BLaER1 treated with 17β-estradiol and CSF1 and Interleukin-3, amounts not matched to agents 10 nM and 100 nM (cell line): ENCODE results near the gene FRMD5.

Experiments used
- H3K27ac ChIP-seq, 11 experiments: shearing (Covaris generic); formaldehyde crosslinking; 2 replicates each; pipeline ENCODE4 v1.8.1; 2022
- H3K27me3 ChIP-seq, 11 experiments: shearing (Covaris generic); formaldehyde crosslinking; 2 replicates each; pipeline ENCODE4 v1.8.1; 2022
- H3K36me3 ChIP-seq, 11 experiments: shearing (Covaris generic); formaldehyde crosslinking; 2 replicates each; pipeline ENCODE4 v1.8.1; 2022
- H3K4me1 ChIP-seq, 10 experiments: shearing (Covaris generic); formaldehyde crosslinking; 2 replicates each; pipeline ENCODE4 v1.8.1; 2022
- H3K4me2 ChIP-seq, 11 experiments: shearing (Covaris generic); formaldehyde crosslinking; 2 replicates each; pipeline ENCODE4 v1.8.1; 2022
- H3K4me3 ChIP-seq, 10 experiments: shearing (Covaris generic); formaldehyde crosslinking; 2 replicates each; pipeline ENCODE4 v1.8.1; 2022
- H3K9ac ChIP-seq, 11 experiments: shearing (Covaris generic); formaldehyde crosslinking; 2 replicates each; pipeline ENCODE4 v1.8.1; 2022
- H3K9me3 ChIP-seq, 11 experiments: shearing (Covaris generic); formaldehyde crosslinking; replicated peaks in 1 of 11; 2 replicates each; pipeline ENCODE4 v1.8.1; 2022
- H4K20me1 ChIP-seq, 11 experiments: shearing (Covaris generic); formaldehyde crosslinking; 2 replicates each; pipeline ENCODE4 v1.8.1; 2022
- Cebpa-rat ChIP-seq, 11 experiments: shearing (Covaris generic); IDR thresholded peaks; 2 replicates each; pipeline ENCODE4 v1.8.1; 2022

FRMD5 gene

DNA sequence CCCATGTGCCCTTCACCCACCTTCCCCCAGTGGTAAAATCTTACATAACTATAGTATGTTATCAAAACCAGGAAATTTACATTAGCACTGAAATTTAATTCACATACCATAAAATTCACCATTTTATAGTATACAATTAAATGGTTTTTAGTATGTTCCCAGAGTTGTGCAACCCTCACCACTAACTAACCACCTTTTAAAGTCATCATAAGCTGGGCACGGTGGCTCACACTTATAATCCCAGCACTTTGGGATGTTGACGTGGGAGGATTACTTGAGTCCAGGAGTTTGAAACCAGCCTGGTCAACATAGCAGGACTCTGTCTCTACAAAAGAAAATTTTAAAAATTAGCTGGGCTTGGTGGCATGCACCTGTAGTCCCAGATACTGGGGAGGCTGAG is 13.7 kb downstream of the FRMD5 start:
- TF ChIP-seq Cebpa-rat (IDR thresholded peaks at IDR 0.05), result no peak
- H3K36me3 ChIP-seq, result no peaks in the 10 kb centered on the region
- H3K9me3 ChIP-seq, result no peaks in the 10 kb centered on the region
- no peaks in the 10 kb centered on the region for H3K4me1 ChIP-seq
- no peaks in the 10 kb centered on the region for H4K20me1 ChIP-seq
- H3K9ac ChIP-seq, result no peak overlapping the region
- no peak overlapping the region for H3K4me3 ChIP-seq
- no peak overlapping the region for H3K27ac ChIP-seq
- H3K27me3 ChIP-seq, result no peaks in the 10 kb centered on the region
- no peak overlapping the region for H3K4me2 ChIP-seq

DNA sequence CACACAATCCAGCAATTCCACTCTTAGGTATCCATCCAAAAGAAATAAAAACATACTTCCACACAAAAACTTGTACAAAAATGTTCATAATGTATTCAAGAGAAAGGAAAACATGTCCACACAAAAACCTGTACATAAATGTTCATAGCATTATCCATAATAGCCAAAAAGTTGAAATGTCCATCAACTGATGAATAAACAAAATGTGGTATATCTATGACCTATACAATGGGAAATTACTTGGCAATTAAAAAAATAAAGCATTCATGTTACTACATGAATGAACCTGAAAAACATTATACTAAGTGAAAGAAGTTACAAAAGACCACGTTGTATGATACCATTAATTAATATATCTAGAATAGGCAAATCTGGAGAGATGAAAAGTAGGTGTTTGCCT is 17.9 kb downstream of the FRMD5 start:
- no peaks in the 10 kb centered on the region for H3K4me1 ChIP-seq
- H3K36me3 ChIP-seq, result no peaks in the 10 kb centered on the region
- no peaks in the 10 kb centered on the region for H4K20me1 ChIP-seq
- no peak overlapping the region for H3K27ac ChIP-seq
- H3K4me3 ChIP-seq, result no peak overlapping the region
- no peak for TF ChIP-seq Cebpa-rat (IDR thresholded peaks at IDR 0.05)
- H3K27me3 ChIP-seq, result no peaks in the 10 kb centered on the region
- H3K4me2 ChIP-seq, result no peak overlapping the region
- no peaks in the 10 kb centered on the region for H3K9me3 ChIP-seq
- H3K9ac ChIP-seq, result no peak overlapping the region

DNA sequence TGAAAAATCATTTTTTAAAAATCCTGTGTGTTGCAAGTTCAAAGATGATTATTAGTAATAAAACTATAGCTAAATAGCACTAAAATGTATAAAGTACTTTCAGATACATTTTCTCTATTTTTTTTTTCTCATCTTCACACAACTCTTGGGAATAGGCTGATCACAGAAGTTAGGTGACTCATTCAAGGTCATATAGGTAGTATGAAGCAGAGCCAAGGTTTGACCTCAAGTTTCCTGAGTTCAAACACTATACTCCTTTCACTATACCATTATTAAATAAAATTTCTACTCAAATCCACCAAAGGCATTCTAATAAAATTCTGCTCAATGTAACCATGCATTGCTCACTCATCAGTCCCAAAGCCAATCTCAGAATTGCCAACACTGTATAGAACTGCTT is 21.3 kb downstream of the FRMD5 start:
- Histone ChIP-seq H3K27ac (no peak overlapping the region), H3K9ac (no peak overlapping the region)
- no peak for TF ChIP-seq Cebpa-rat (IDR thresholded peaks at IDR 0.05)

DNA sequence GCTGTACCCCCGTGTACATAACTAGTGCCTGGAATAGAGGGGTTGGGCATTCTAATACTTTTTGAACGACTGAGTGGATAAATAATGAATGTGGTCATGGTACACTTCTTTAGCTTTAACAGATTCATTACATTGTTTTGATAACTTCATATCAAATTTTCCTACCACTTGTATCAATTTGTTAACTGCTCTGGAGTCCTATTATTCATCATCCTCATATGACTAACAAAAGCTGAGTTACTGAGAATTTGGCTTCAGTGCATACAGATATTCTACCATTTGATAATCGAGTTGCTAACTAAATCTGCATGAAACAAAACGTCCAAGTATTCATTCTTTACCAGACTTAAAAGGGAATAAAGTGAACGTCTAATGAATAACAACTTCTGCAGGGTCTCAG is 31.7 kb downstream of the FRMD5 start:
- Histone ChIP-seq H3K9ac (no peak overlapping the region), H3K9me3 (no peaks in the 10 kb centered on the region), H3K4me2 (no peak overlapping the region), H3K27me3 (no peaks in the 10 kb centered on the region), H4K20me1 (no peaks in the 10 kb centered on the region), H3K4me1 (peaks cover 0 to 6% (median 0%) of the 10 kb centered on the region in 10 experiments; a peak in 2 of 20 replicates), H3K27ac (no peak overlapping the region), H3K4me3 (no peak overlapping the region), H3K36me3 (no peaks in the 10 kb centered on the region)
- TF ChIP-seq Cebpa-rat (IDR thresholded peaks at IDR 0.05), result no peak

More for the DNA sequence above, 21.3 kb downstream of the FRMD5 start:
- Histone ChIP-seq H3K4me2 (no peak overlapping the region), H3K4me3 (no peak overlapping the region), H4K20me1 (no peaks in the 10 kb centered on the region), H3K27me3 (no peaks in the 10 kb centered on the region), H3K4me1 (no peaks in the 10 kb centered on the region), H3K9me3 (no peaks in the 10 kb centered on the region), H3K36me3 (no peaks in the 10 kb centered on the region)

DNA sequence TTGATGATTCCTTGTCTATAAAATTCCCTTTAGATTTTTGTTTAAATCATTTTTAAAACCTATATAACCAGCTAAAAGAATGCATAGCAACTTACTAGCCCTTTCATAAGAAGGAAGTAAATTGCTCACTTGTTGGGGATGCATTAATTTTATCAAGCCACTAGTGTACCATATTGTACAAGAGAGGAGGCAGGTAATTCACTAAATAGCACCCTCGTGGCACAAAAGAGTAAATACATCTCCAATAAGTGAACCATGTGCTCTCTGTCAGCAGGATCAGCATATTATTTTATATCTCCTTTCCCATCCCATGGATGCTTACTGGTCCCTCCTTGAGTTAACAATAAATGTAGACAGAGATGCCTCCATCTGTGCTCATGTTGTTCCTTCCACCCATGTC is 34.3 kb downstream of the FRMD5 start:
- no peak overlapping the region for H3K9ac ChIP-seq
- peaks cover 0 to 6% (median 0%) of the 10 kb centered on the region in 10 experiments; a peak in 2 of 20 replicates for H3K4me1 ChIP-seq
- H3K27ac ChIP-seq, result no peak overlapping the region
- H3K27me3 ChIP-seq, result no peaks in the 10 kb centered on the region
- H3K36me3 ChIP-seq, result no peaks in the 10 kb centered on the region
- no peak overlapping the region for H3K4me2 ChIP-seq
- no peak overlapping the region for H3K4me3 ChIP-seq
- H3K9me3 ChIP-seq, result no peaks in the 10 kb centered on the region
- TF ChIP-seq Cebpa-rat (IDR thresholded peaks at IDR 0.05), result no peak
- no peaks in the 10 kb centered on the region for H4K20me1 ChIP-seq

DNA sequence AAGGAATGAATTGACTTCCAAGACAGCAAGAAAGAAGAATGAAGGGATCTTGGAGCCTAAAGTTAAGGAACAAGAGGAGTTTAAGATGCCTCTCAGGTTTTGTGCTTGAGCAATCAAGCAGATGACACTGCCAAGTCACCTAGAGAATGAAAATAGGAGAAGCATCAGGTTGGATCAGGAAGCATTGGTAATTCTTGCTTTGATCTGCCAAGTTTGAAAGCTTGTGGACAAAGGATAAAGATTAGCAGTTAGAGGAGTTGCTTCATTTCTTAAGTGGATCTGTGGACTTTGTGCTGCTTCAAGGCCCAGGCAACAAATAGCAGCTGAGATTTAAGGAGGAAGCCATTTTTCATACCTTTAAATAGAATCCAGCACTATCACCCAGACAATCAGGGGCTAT is 35.6 kb downstream of the FRMD5 start:
- H3K27ac ChIP-seq, result no peak overlapping the region
- H3K4me1 ChIP-seq, result peaks cover 0 to 6% (median 0%) of the 10 kb centered on the region in 10 experiments; a peak in 2 of 20 replicates
- no peaks in the 10 kb centered on the region for H3K27me3 ChIP-seq
- no peak for TF ChIP-seq Cebpa-rat (IDR thresholded peaks at IDR 0.05)
- H4K20me1 ChIP-seq, result no peaks in the 10 kb centered on the region
- H3K4me2 ChIP-seq, result no peak overlapping the region
- no peaks in the 10 kb centered on the region for H3K36me3 ChIP-seq
- no peak overlapping the region for H3K4me3 ChIP-seq
- no peaks in the 10 kb centered on the region for H3K9me3 ChIP-seq
- H3K9ac ChIP-seq, result no peak overlapping the region

DNA sequence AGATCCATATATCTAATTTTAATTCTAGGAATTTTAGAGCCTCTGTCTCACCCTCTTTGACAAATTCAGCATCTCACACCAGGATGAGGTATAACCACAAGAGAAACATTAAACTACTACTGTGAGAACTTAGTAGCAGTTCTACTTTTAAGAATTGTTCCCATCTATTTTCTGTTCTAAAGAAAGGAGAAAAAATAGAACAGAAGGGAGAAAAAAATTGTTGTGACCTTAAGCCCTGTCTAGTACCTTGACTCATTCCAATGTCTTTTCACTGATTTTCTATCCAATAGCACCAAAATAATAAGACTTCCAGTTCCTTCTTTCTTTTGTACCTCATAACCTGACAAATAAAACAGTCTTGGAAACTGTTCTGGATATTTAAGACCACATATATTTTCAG is 37.0 kb downstream of the FRMD5 start:
- Histone ChIP-seq H3K27me3 (no peaks in the 10 kb centered on the region), H3K9ac (no peak overlapping the region), H4K20me1 (no peaks in the 10 kb centered on the region), H3K27ac (no peak overlapping the region), H3K4me2 (no peak overlapping the region), H3K4me3 (no peak overlapping the region), H3K9me3 (no peaks in the 10 kb centered on the region), H3K36me3 (no peaks in the 10 kb centered on the region), H3K4me1 (peaks cover 0 to 6% (median 0%) of the 10 kb centered on the region in 10 experiments; a peak in 2 of 20 replicates)
- no peak for TF ChIP-seq Cebpa-rat (IDR thresholded peaks at IDR 0.05)

DNA sequence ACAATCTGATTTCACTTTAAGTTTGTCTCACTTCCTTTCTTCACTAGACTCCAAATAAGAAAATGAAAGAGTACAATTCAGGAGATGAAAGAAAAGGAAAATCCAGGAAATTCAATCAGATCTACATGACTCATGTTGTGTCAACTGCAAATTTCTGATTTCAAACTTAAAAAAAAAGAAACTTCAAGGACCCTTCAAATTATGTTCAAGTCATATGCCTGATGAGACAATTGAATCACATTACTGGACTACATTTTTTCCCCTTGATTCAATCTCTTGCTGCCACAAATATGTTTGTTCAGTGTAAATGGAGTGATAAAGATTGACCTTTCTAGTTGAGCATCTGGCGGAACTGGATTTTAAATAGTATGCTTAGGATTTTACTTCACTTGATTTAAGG is 37.4 kb downstream of the FRMD5 start:
- Histone ChIP-seq H3K4me2 (no peak overlapping the region), H3K36me3 (no peaks in the 10 kb centered on the region), H3K27ac (no peak overlapping the region), H3K27me3 (no peaks in the 10 kb centered on the region), H3K9me3 (no peaks in the 10 kb centered on the region), H3K4me3 (no peak overlapping the region), H3K4me1 (peaks cover 0 to 6% (median 0%) of the 10 kb centered on the region in 10 experiments; a peak in 2 of 20 replicates), H4K20me1 (no peaks in the 10 kb centered on the region), H3K9ac (no peak overlapping the region)
- TF ChIP-seq Cebpa-rat (IDR thresholded peaks at IDR 0.05), result no peak

DNA sequence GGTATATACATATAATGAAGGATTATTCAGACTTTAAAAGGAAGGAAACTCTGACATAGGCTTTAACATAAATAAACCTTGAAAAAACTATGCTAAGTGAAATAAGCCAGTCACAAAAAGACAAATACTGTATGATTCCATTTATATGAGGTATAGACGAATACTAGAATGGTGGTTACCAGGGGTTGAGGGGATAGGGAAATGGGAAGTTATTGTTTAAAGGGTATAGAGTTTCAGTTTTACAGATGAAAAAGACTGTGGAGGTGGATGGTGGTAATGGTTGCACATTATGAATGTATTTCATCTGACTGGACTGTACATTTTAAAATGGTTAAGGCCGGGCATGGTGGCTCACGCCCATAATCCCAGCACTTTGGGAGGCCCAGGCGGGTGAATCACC is 41.7 kb downstream of the FRMD5 start:
- Histone ChIP-seq H3K36me3 (no peaks in the 10 kb centered on the region), H3K9me3 (no peaks in the 10 kb centered on the region), H3K27ac (no peak overlapping the region), H3K4me3 (no peak overlapping the region), H4K20me1 (no peaks in the 10 kb centered on the region), H3K4me1 (no peaks in the 10 kb centered on the region), H3K4me2 (no peak overlapping the region), H3K27me3 (no peaks in the 10 kb centered on the region), H3K9ac (no peak overlapping the region)
- no peak for TF ChIP-seq Cebpa-rat (IDR thresholded peaks at IDR 0.05)

DNA sequence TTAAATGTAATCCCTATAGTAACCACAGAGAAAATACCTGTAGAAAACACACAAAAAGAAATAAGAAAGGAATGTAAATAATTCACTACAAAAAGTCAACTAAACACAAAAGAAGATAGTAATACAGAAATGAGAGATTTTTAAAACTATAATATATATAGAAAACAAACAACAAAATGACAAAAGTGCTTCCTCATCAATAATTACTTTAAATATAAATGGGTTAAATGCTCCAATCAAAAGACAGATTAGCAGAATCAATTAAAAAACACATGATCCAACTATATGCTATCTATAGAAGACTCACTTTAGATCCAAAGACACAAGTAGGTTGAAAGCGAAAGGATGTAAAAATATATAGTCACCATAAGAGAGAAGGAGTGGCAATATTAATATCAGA is 45.8 kb downstream of the FRMD5 start:
- Histone ChIP-seq H3K9me3 (no peaks in the 10 kb centered on the region), H3K27ac (no peak overlapping the region), H3K4me3 (no peak overlapping the region), H3K36me3 (no peaks in the 10 kb centered on the region), H3K27me3 (no peaks in the 10 kb centered on the region), H4K20me1 (no peaks in the 10 kb centered on the region), H3K4me1 (0 out of 20 replicates have a peak, but pooled peaks cover 0 to 2% (median 0%) of the 10 kb centered on the region in 10 experiments), H3K9ac (no peak overlapping the region), H3K4me2 (no peak overlapping the region)
- no peak for TF ChIP-seq Cebpa-rat (IDR thresholded peaks at IDR 0.05)
